Measurements from ENCODE around the gene ENTPD5.
"Not testable (repeated sequence)": the region's sequence is repeated elsewhere in the genome, so short reads cannot be mapped to it uniquely, and the experiment has no call there.

The ENTPD5 gene

GRCh38 chr14:73944432-73945158, 74.5 kb downstream of the ENTPD5 start:
- no peak for DNase-seq (ENCODE audit: low read depth in 2 of 2)

GRCh38 chr14:73943083-73943482, 76.0 kb downstream of the ENTPD5 start:
- no peak for DNase-seq (ENCODE audit: low read depth in 2 of 2)

- no peak for DNase-seq (ENCODE audit: low read depth in 2 of 2)
These were observed 76.9 kb downstream of the ENTPD5 start for GRCh38 chr14:73942180-73942579.

GRCh38 chr14:73937012-73937411, 82.1 kb downstream of the ENTPD5 start:
- no peak for DNase-seq (ENCODE audit: low read depth in 2 of 2)

- DNase-seq (ENCODE audit: low read depth in 2 of 2): no peak
These were observed 82.5 kb downstream of the ENTPD5 start for GRCh38 chr14:73936548-73936947.

- DNase-seq (ENCODE audit: low read depth in 2 of 2): no peak
These were observed 83.4 kb downstream of the ENTPD5 start for GRCh38 chr14:73935666-73936065.

GRCh38 chr14:73924337-73924736, 94.8 kb downstream of the ENTPD5 start:
- DNase-seq (ENCODE audit: low read depth in 2 of 2): no peak

- not testable (repeated sequence) for DNase-seq (ENCODE audit: low read depth in 2 of 2)
These were observed 99.6 kb downstream of the ENTPD5 start for GRCh38 chr14:73919457-73919856.

- no peak for DNase-seq (ENCODE audit: low read depth in 2 of 2)
These were observed 102.8 kb downstream of the ENTPD5 start for GRCh38 chr14:73916324-73916723.

GRCh38 chr14:73913256-73913655, 105.8 kb downstream of the ENTPD5 start:
- DNase-seq (ENCODE audit: low read depth in 2 of 2): no peak

GRCh38 chr14:73909681-73910080, 109.4 kb downstream of the ENTPD5 start:
- DNase-seq (ENCODE audit: low read depth in 2 of 2): no peak

All from stimulated activated CD4-positive, alpha-beta T cell treated with anti-CD3 and anti-CD28 coated beads, Interleukin-1b, Interleukin-23, amount 100 ng/mL, for 1 hour (primary cell).